HG02610 (cell line): Measurements from ENCODE around the gene SAFB.
"Not testable (repeated sequence)": the region's sequence is repeated elsewhere in the genome, so short reads cannot be mapped to it uniquely, and the experiment has no call there.

Experiments
- ATAC-seq: cut with Tn5 transposase; IDR thresholded peaks from one replicate; pipeline ENCODE4 v1.9.1; 2021; ENCODE audit warnings: mild to moderate bottlenecking, moderate library complexity; ENCODE audit not compliant: unreplicated experiment

SAFB gene

DNA sequence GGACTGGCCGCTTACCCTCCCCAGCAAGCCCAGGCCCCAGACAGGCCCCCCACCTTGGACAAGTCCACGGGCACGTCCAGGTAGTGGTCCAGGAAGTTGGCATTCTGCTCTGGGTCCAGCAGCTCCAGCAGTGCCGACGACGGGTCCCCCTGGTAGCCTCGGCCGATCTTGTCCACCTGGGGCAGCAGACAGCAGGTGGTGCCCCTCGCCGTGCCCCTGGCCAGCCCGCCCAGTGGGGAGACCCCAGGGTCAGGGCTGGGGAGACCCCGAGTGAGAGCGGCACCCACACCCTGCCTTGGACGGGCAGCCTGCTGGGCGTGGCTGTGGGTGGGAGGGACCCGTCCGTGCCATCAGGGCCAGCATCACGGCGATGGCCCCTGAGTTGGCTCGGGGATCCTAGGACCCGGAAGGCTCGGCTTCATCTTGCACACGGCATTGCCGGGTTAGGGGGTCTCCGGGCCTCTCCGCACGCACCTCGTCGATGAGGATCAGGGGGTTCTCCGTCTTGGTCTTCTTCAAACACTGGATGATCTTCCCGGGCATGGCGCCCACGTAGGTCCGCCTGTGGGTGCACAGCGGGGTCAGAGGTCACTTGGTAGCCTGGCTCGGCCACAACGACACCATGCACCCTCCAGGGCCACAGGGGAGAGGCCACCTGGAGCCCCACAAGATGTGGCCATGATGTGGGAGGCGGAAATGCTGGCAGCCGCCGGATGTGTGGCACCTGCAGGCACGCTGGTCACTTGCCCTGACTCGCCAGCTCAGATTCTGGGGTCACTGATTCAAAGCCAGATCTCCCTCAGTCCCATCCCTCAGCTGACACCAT is 73.5 kb downstream of the SAFB start:
- no peak for ATAC-seq

DNA sequence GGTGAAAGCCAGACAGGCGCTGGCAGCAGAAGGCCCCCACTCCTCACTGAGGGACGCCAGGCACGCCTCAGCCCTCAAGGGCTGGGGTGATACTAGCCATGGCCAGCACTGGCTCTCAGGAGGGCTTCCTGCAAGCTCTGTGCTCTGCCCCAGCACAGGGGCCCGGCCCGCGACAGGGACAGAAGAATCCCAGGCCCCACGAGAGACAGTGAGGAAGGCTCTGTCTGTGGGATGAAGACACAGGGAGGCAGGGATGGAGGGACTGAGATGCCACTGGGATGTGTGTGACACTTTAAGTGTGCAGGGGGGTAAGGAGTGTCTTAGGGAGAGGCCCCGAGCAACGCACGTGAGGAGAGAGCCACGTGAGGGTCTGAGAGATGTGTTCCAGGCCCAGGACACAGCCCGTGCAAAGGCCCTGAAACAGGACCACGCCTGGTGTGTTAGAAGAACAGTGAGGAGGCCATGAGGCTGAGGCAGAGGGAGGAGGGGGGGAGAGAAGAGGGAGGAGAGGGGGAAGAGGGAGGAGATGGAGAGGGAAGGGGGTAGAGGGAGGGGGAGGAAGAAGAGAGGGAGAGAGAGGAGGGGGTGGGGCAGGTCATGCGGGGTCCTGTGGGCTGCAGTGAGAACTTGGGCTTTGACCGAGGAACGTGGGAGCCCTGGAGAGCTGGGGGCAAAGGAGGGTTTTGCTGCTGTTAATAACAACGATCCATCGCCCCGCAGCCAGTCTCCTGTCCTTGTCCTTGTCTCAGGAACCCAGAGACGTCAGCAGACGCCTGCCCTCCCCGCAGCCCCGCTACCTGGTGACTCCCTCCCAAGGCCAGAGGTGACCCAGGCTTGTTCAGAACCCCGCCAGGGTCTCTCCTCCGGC is 74.4 kb downstream of the SAFB start:
- ATAC-seq, result no peak

DNA sequence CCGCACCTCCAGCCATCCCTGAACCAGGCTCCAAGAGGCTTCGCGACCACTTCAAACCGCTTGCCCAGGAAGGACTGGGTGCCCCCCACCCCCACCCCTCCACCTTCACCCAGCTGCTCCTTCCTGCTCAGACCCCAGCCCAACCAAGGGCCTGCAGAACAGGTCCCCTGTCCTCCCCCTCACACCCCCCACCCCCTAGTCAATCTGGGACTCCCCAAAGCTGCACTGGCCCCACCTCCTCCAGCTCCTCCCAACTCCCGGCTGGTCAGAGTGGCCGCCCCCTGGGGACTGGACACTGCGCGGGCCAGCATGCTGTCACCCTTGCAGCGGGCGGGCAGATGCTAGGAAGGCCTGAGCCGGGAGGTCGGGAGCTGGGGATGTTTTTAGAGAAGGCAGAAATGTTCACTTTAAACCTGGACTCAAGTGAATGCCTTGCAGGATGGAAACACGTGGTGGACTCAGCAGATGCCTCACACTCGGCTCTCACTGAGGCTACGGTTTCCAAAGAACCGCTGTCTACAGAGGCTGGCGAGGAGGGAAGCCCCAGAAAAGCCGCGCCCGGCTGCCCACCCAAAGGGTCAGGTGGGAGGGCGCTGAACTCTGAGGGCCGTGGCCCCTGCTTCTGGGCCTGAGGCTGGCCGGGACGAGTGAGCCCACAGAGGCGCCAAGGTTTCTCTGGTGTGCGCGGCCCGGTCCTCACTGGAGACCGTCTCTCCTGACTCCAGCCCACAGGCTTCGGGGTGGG is 75.2 kb downstream of the SAFB start:
- ATAC-seq, result no peak

DNA sequence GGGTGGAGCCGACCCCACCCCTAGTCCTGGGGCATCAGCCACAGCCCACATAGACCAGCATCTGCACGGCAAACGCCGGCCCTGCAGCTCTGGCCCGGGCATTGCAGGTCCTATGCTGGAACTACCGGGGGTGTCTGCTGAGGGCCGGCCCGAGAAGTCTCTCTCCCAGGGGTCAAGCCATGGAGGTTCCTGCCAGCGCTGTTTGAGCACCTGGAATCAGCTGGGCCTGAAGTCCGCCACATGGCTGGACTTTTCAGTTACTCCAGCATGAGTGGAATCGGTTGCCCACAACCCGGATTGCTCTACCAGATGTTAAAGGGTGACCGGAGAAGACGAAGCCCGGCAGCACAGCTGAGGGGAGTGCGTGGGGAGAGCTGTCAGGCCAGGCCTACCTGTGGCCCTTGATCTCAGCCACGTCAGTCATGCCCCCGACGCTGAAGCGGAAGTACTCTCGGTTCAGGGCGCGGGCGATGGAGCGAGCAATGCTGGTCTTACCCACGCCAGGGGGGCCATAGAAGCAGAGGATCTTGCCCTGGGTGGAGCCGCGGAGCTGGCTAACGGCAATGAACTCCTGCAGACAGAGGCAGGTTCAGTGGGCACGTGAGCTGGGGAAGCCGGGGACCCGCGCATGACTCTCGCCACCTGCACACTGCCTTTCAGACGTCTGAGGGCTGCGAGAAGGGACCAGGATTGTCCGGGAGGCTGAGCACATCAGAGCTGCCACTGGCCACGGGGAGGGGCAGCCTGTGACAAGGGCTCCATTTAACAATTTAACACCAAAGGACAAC is 75.9 kb downstream of the SAFB start:
- ATAC-seq, result no peak

DNA sequence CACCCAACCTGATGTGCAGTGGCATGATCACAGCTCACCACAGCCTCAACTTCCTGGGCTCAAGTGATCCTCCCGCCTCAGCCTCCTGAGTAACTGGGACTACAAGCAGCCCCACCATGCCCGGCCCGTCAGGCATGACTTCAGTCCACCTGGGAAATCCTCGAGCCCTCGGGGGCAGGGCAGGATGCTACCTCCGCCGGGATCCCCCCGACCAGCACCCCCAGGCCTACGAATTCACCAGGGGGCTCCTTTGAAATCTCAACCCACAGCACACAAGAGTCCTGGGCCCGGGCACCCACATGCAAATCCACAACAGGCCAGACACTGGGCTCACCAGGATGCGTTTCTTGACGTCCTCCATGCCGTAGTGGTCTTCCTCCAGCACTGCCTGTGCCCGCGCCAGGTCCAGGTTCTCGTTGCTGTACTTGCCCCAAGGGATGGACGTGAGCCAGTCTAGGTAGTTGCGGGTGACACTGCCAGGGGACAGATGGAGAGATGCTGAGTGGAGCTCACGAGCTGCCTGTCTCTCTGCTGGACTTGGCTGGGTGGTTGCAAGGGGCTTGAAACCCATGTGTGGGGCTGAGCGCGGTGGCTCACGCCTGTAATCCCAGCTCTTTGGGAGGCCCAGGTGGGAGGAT is 77.7 kb downstream of the SAFB start:
- no peak for ATAC-seq

DNA sequence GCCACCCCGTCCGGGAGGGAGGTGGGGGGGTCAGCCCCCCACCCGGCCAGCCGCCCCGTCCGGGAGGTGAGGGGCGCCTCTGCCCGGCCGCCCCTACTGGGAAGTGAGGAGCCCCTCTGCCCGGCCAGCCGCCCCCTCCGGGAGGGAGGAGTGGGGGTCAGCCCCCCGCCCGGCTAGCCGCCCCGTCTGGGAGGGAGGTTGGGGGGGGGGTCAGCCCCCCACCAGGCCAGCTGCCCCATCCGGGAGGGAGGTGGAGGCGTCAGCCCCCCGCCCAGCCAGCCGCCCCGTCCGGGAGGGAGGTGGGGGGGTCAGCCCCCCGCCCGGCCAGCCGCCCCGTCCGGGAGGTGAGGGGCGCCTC is 79.1 kb downstream of the SAFB start:
- not testable (repeated sequence) for ATAC-seq

DNA sequence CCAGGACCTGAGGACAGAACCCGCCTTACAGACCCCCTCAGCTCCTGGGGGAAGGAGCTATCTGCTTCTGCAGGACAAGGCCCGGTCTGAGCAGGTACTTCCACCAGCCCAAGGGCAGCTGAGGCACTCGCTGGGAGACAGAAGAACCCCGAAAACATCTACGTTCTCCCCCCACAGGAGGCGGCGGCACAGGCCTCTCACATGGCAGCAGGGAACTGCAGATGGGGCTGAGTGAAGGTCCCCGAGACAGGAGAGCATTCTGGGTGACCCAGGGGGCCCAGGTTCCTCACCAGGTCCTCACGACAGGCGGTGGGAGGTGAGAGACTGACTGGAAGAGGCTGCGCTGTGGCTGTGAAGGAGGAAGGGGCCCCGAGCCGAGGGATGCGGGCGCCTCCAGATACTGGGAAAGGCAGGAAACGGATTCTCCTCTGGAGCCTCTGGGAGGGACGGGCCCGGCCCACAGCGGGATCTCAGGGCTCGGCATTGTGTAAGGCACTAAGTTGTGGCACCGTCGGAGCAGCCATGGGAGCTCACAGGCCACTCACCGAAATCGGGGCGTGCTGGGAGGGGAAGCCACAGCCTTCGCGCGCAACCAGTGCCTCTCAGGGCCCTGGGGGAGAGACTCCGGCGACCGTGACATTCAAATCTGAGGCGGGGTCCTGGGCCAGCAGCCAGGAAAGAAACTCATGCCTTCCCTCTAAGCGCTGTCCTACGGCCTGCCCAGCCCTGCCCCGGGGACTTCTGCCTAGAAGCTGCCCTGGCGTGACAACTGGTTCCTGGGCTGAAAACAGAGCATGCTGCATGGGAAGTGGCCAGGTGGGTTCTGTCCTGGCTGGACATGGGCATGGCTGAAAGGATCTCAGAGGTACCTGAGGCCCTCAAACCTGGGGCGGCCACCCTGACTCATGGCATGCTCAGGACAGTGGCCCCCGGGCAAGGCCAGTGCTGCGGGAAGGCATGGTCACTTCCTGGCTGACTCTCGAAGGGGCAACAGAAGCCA is 81.2 kb downstream of the SAFB start:
- ATAC-seq, result no peak

DNA sequence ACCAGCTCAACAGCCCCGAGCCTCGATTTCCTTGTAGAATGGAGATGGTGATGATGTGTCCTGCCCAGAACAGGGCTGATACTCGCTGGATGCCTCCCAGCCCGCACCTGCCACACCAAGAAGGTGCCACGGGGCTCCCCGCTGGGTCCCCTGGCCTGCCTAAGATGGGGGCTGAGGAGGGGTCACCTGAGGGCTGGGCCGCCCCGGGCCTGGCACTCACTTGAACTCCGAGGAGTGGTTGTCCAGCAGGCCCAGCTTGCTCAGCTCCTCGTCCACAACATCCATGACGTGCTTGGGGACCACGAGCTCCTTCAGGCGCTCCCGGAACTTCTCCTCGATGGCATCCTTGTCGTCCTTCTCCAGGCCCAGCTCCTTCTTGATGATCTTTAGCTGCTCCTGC is 82.7 kb downstream of the SAFB start:
- no peak for ATAC-seq

DNA sequence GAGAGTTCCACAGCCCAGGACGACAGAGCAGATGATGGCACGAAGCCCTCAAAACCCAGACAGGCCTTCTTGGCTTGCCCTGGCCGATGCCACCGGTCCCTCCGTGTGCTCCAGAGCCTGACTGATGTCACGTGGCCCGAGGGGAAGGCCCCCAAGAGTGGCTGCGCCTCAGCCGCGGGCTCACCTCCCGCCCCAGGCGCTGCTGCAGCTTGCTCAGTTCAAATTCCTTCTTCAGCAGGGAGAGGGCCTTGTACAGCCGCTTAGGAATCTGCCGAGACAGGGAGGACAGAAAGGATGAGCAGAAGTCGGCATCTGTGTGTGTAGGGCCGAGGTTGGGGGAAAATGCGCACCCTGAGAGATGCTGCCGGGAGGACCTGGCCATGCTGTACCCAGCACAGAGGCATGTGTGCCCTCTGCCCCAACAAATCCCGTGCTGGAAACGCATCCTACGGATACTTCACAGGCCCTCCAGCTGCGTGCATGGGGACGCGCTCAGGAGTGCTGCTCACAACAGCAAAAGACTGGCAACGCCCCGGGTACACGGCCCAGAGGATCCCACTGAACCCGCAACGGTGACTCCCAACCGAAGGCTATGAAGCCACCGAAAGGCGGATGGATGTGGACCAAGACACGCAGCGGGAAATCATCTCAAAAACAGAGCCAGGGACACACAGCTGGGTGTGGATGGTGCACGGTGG is 84.1 kb downstream of the SAFB start:
- no peak for ATAC-seq

DNA sequence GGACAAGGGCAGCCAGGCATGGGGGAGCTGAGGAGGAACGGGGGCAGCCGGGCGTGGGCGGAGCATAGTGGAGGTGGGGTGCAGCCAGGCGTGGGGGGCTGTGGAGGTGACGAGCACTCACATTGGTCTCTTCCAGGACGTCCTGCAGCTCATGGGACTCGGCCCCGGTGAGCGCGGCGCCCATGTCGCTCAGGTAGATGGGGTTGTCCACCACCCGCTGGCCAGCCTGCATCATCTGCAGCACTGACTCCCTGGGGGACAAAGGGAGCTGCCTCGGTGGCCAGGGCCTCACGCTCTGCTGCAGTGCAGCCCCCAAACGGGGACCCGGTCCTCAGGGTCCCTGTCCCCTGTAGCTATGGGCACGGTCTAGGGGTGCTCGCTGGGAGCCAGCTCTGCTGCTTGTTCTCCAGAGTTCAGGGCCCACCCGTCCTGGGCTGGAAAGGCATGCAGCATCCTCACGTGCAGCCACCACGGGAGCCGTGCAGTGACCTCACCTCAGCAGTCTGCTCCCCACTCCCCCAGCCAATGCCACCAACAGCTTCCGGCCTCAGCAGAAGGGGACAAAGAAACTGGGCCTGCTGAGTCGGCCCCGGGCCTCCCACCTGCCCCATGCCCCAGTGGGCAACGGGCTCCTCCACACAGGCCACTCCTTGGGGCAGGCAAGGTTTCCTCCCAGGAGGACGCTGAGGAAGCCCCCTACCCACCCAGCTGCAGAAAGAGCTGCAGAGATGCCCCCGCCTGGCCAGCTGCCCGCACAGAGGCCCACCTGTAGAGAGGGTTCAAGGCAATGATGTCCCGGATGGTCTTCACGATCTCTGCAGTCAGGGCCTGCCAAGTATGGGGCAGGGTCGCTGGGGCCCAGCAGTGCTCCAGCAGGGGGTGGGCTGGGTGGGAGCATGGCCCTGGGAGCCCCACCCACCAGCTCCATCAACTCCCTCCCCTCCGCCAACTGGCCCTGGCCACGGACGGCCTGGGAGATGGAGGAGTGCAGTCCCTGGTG is 85.0 kb downstream of the SAFB start:
- no peak for ATAC-seq

DNA sequence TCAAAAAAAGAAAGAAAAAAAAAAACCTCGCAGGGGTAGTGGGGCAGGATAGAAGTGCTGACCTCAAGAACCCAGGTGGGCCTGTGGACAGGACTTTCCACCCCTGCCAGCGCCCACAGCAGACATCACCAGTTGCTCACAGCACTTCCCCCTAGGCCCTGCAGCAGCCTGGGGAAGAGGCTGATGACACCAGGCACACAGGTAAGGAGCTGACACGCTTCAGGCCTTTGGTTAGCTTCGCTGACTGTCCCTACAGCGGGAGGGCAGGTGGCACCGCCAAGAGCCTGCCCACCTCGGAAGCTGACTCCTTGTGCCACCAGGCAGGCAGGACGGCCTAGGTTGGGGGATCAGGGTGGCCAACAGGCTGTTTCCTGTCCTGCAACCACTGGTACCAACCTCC is 88.1 kb downstream of the SAFB start:
- no peak for ATAC-seq

DNA sequence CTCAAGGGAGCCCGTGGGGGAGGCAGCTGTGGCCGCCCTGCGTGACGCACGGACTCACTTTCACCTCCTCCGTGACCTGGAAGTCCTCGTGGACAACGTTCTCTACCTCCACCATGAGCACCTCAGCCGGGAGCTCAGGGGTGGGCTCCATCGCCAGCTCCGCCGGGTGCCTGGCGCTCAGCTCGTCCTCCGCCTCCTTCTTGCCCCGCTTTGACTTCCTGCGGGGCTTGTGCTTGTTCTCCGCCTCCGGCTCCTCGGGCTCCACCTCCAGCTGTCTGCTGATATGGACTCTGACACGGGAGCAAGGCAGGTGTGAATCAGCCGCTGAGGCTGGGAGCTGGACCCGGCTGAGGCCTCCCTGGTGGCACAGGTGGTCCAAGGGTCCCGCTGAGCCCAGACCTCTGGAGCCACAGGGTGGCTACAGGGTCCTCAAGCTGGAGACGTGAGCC is 88.9 kb downstream of the SAFB start:
- no peak for ATAC-seq

DNA sequence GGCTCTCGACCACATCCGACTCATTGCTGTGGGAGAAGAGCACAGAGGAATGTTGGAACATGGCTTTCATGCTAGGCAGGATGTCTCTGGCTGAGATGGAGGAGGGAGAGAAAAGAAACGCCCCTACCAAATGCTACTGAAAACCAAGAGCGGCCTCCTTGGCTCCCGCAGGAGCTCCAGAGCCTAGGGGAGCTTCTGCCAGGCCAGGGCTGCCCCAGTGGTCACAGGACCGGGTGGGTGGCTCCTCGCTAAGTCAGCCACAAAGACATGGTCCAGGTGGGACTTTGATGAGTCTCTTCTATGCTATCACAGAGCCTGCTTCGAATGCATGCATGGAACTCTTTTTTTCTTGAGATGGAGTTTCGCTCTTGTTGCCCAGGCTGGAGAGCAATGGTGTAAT is 90.3 kb downstream of the SAFB start:
- no peak for ATAC-seq

DNA sequence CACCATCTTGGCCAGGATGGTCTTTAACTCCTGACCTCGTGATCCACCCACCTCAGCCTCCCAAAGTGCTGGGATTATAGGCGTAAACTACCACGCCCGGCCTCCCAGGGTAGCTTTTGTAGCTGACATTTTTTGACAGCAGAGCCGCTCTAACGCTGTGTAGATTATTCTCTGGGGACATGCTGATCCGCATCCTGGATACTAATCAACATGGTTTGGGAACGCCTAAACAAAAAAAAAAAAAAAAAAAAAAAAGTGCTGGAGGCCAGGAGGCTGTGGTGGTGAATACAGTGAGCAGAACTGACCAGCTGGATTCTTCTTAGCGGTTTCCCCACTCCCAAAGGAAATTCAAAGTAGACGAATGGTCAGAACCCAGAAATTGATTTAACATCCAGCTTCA is 91.9 kb downstream of the SAFB start:
- no peak for ATAC-seq

DNA sequence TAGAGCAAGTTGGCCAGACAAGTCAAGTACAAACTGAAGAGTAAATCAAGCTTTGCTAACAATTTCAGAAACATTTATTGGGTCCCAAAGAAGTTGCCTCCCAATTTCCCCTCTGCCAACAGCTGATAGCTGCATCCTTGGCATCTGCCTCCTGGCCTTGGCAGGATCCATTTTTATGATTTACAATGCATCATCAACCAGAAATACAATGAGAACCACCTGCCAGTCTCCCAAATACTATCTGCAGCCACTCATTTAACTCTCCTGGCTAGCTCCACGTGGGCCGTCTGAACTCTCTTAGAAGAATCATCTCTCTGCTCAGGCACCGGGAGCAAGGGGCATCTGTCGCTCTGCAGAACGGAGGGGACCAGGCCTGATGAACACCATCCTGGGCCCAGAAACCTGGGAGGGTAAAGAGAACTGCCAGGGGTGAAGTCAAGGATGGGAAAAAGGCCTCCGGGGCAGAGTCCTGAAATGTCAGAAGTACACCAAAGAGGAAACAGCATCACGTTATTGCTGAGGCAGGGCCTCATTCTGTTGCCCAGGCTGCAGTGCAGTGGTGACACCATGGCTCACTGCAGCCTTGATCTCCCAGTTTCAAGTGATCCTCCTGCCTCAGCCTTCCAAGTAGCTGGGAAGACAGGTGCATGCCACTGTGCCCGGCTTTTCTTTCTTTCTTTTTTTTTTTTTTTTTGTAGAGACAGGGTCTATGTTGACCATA is 94.5 kb downstream of the SAFB start:
- ATAC-seq, result no peak
